Hepatocyte (in vitro differentiated cells): Measurements from ENCODE around the gene ACOX3.

Source experiments
- CTCF ChIP-seq: fragments of 200-600 bp; sonication (generic); IDR thresholded peaks from 2 replicates; pipeline ENCODE4 v1.5.1; 2016; ENCODE audit warnings: antibody characterized with exemption, mild to moderate bottlenecking; ENCODE audit not compliant: poor library complexity
- EZH2 ChIP-seq: fragments of 200-600 bp; sonication (generic); IDR thresholded peaks from 2 replicates; pipeline ENCODE4 v1.6.1; 2016; ENCODE audit warnings: antibody characterized with exemption, mild to moderate bottlenecking, borderline replicate concordance
- EZH2phosphoT487 ChIP-seq: fragments of 200-600 bp; sonication (generic); IDR thresholded peaks from one replicate; pipeline ENCODE4 v1.6.1; 2018; ENCODE audit warnings: antibody characterized with exemption, mild to moderate bottlenecking, low read depth, moderate library complexity; ENCODE audit not compliant: unreplicated experiment, severe bottlenecking

GRCh38 chr4:8362483-8362882 is 78.0 kb downstream of the ACOX3 start:
- no peak for TF ChIP-seq CTCF
- no peak for TF ChIP-seq EZH2
- TF ChIP-seq EZH2phosphoT487 = no peak
